Ishikawa (cell line): ENCODE data around the gene PALLD.

Experiments used
- EGR1 ChIP-seq: IDR thresholded peaks from 2 replicates; pipeline ENCODE4 v1.6.1; 2012
- EP300 ChIP-seq: IDR thresholded peaks from 2 replicates; pipeline ENCODE4 v1.6.1; 2012; ENCODE audit warnings: borderline replicate concordance
- REST ChIP-seq: IDR thresholded peaks from 2 replicates; pipeline ENCODE4 v1.6.1; 2012; ENCODE audit warnings: low read depth, mild to moderate bottlenecking

GRCh38 chr4:168797194-168797593 is 300.3 kb downstream of the PALLD start:
- TF ChIP-seq EGR1, result no peak
- TF ChIP-seq EP300, result no peak
- TF ChIP-seq REST, result no peak
